Liver (tissue), 9 donors: ENCODE measurements around the gene CBFA2T3. TPM values are rescaled to one million over a fixed set of nuclear protein-coding genes. Genes with fewer than 3 reads are reported as not detected.

ENCODE experiments used
- DNase-seq: peaks from one replicate; pipeline ENCODE4 v3.0.0-alpha.2; 2017; ENCODE audit warnings: low spot score
- H3K27ac ChIP-seq, 2 donors: one replicate each; pipeline ENCODE4 v1.7.0; 2013; ENCODE audit warnings: inconsistent platforms in 2 of 2, low read length in 2 of 2, control low read depth in 1 of 2, low read depth in 1 of 2, mild to moderate bottlenecking in 1 of 2
- H3K27me3 ChIP-seq, 4 donors: one replicate each; pipeline versions ENCODE4 v1.6.1 to v1.7.0; 2013; ENCODE audit warnings: low read length in 3 of 4, inconsistent platforms in 1 of 4, mild to moderate bottlenecking in 1 of 4, moderate library complexity in 1 of 4; ENCODE audit not compliant: control insufficient read depth in 4 of 4, insufficient read depth in 4 of 4
- H3K36me3 ChIP-seq, 4 donors: one replicate each; pipeline versions ENCODE4 v1.6.1 to v1.7.0; 2013; ENCODE audit warnings: low read length in 3 of 4, mild to moderate bottlenecking in 3 of 4, low read depth in 1 of 4, moderate library complexity in 1 of 4; ENCODE audit not compliant: control insufficient read depth in 4 of 4, insufficient read depth in 3 of 4
- H3K4me1 ChIP-seq, 4 donors: one replicate each; pipeline versions ENCODE4 v1.6.1 to v1.7.0; 2013; ENCODE audit warnings: low read length in 3 of 4, mild to moderate bottlenecking in 3 of 4, moderate library complexity in 1 of 4; ENCODE audit not compliant: control insufficient read depth in 4 of 4, insufficient read depth in 4 of 4
- H3K4me3 ChIP-seq, 3 donors: one replicate each; pipeline versions ENCODE4 v1.6.1 to v1.7.0; 2013; ENCODE audit warnings: low read length in 3 of 3, control low read depth in 1 of 3, low read depth in 1 of 3, mild to moderate bottlenecking in 1 of 3
- H3K9ac ChIP-seq, 2 donors: one replicate each; pipeline ENCODE4 v1.7.0; 2013; ENCODE audit warnings: low read length in 2 of 2, mild to moderate bottlenecking in 2 of 2, moderate library complexity in 2 of 2, control low read depth in 1 of 2, low read depth in 1 of 2
- H3K9me3 ChIP-seq, 4 donors: one replicate each; pipeline versions ENCODE4 v1.6.1 to v1.7.0; 2013; ENCODE audit warnings: low read length in 3 of 4; ENCODE audit not compliant: control insufficient read depth in 4 of 4
- EGR1 ChIP-seq, 2 donors: IDR thresholded peaks; 2 replicates each; pipeline ENCODE4 v1.6.1; 2016 to 2018; ENCODE audit warnings: antibody characterized with exemption in 2 of 2, low read depth in 2 of 2
- FOXA1 ChIP-seq: IDR thresholded peaks from 2 replicates; pipeline ENCODE4 v1.6.1; 2016; ENCODE audit warnings: antibody characterized with exemption
- GABPA ChIP-seq, 2 donors: IDR thresholded peaks in 1 of 2; conservative IDR thresholded peaks in 1 of 2; 2 replicates each; pipeline ENCODE4 v1.6.1; 2016; ENCODE audit warnings: antibody characterized with exemption in 2 of 2, mild to moderate bottlenecking in 1 of 2, moderate library complexity in 1 of 2
- HNF4A ChIP-seq, 2 donors: conservative IDR thresholded peaks; 2 replicates each; pipeline ENCODE4 v1.6.1; 2016; ENCODE audit warnings: antibody characterized with exemption in 2 of 2, mild to moderate bottlenecking in 2 of 2
- HNF4G ChIP-seq: IDR thresholded peaks from 2 replicates; pipeline ENCODE4 v1.6.1; 2016; ENCODE audit warnings: antibody characterized with exemption
- NR2F2 ChIP-seq: IDR thresholded peaks from 2 replicates; pipeline ENCODE4 v1.6.1; 2016; ENCODE audit warnings: antibody characterized with exemption
- RAD21 ChIP-seq, 2 donors: IDR thresholded peaks; 2 replicates each; pipeline ENCODE4 v1.6.1; 2016; ENCODE audit warnings: antibody characterized with exemption in 2 of 2, mild to moderate bottlenecking in 2 of 2
- RXRA ChIP-seq, 2 donors: IDR thresholded peaks; 2 replicates each; pipeline ENCODE4 v1.6.1; 2017 to 2018; ENCODE audit warnings: antibody characterized with exemption in 2 of 2, mild to moderate bottlenecking in 1 of 2
- YY1 ChIP-seq: IDR thresholded peaks from 2 replicates; pipeline ENCODE4 v1.6.1; 2016; ENCODE audit warnings: antibody characterized with exemption, mild to moderate bottlenecking
- WGBS: extraction: QIAGEN DNeasy Blood & Tissue Kit; methylation state at CpG from one replicate; pipeline ENCODE4 v1.1.7; 2013; 5-methylcytosine and 5-hydroxymethylcytosine counted together
- polyA plus RNA-seq, 2 donors: library from polyadenylated mRNA; stranded (reverse) in 1 of 2; unstranded in 1 of 2; fragments of 200-250 nt in 1 of 2; fragments of >200 nt in 1 of 2; fragmentation: Nextera tagmentation in 1 of 2; extraction: Ambion mirVana in 1 of 2; gene quantifications; one replicate each; pipeline versions ENCODE4 v1.2.1 to v1.2.3, GENCODE V29; 2013 to 2015
- total RNA-seq, 2 donors: library from RNA; depleted of rRNA; stranded (reverse); fragments of >200 nt; gene quantifications; one replicate each; pipeline ENCODE4 v1.2.3, GENCODE V29; 2014
- TF ChIP-seq, protein P1 (sequence below): IDR thresholded peaks from 2 replicates; pipeline ENCODE4 v1.6.1; 2016; ENCODE audit warnings: antibody characterized with exemption
- TF ChIP-seq, protein P2 (sequence below): IDR thresholded peaks from 2 replicates; pipeline ENCODE4 v1.6.1; 2016; ENCODE audit warnings: antibody characterized with exemption, mild to moderate bottlenecking
- TF ChIP-seq, protein P3 (sequence below): fragments of 150-350 bp; IDR thresholded peaks from 2 replicates; pipeline ENCODE4 v1.5.1; 2017; ENCODE audit warnings: improper control_type of control experiment, low read depth, low read length; ENCODE audit not compliant: missing input control
- TF ChIP-seq, protein P4 (sequence below): IDR thresholded peaks from 2 replicates; pipeline ENCODE4 v1.6.1; 2016; ENCODE audit warnings: antibody characterized with exemption
- donor health status: healthy.
- donor health status: healthy.
- donor health status: healthy.
- donor health status: healthy.
- donor health status: healthy.

Gene CBFA2T3
- total and polyA plus RNA-seq, 4 donors = 1.4 to 4.5 (median 3.1) TPM

DNA sequence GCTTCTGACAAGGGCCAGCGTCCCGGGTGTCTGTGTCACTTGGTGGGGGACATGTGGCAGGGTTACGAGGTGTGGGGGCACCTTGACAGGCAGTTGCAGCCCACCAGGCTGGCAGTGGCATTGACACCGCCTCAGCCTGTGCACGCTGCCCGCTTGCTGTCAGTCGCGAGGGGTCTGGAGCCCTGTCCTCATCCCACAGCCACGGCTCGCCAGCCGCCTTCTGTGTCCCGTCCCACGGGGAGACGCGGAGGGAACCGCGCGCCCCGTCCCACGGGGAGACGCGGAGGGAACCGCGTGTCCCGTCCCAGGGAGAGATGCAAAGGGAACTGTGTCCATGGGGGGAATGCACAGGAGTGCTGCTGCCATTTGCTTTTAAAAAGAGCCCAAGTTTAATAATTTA is 114.0 kb downstream of the CBFA2T3 start:
- Histone ChIP-seq H3K27ac (no peak overlapping the region), H3K9ac (no peak overlapping the region), H3K9me3 (no peaks in the 10 kb centered on the region), H3K4me3 (no peak overlapping the region), H3K4me1 (peaks cover 0 to 6% (median 5%) of the 10 kb centered on the region in 4 donors), H3K36me3 (peaks cover 8 to 39% (median 18%) of the 10 kb centered on the region in 4 donors), H3K27me3 (no peaks in the 10 kb centered on the region)
- 86% methylated on average over 25 of the region's 25 CpGs for WGBS
- TF ChIP-seq YY1 = no peak
- TF ChIP-seq GABPA (IDR thresholded peaks at IDR 0.05 in 1 of 2, conservative IDR thresholded peaks at IDR 0.05 in 1 of 2) = no peak
- TF ChIP-seq, protein P1, sequence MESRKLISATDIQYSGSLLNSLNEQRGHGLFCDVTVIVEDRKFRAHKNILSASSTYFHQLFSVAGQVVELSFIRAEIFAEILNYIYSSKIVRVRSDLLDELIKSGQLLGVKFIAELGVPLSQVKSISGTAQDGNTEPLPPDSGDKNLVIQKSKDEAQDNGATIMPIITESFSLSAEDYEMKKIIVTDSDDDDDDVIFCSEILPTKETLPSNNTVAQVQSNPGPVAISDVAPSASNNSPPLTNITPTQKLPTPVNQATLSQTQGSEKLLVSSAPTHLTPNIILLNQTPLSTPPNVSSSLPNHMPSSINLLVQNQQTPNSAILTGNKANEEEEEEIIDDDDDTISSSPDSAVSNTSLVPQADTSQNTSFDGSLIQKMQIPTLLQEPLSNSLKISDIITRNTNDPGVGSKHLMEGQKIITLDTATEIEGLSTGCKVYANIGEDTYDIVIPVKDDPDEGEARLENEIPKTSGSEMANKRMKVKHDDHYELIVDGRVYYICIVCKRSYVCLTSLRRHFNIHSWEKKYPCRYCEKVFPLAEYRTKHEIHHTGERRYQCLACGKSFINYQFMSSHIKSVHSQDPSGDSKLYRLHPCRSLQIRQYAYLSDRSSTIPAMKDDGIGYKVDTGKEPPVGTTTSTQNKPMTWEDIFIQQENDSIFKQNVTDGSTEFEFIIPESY = no peak
- TF ChIP-seq RXRA (IDR thresholded peaks at IDR 0.05) = no peak
- TF ChIP-seq NR2F2 = no peak
- no peak for TF ChIP-seq FOXA1
- no peak for TF ChIP-seq HNF4A (conservative IDR thresholded peaks at IDR 0.05)
- no peak for TF ChIP-seq HNF4G
- TF ChIP-seq, protein P2, sequence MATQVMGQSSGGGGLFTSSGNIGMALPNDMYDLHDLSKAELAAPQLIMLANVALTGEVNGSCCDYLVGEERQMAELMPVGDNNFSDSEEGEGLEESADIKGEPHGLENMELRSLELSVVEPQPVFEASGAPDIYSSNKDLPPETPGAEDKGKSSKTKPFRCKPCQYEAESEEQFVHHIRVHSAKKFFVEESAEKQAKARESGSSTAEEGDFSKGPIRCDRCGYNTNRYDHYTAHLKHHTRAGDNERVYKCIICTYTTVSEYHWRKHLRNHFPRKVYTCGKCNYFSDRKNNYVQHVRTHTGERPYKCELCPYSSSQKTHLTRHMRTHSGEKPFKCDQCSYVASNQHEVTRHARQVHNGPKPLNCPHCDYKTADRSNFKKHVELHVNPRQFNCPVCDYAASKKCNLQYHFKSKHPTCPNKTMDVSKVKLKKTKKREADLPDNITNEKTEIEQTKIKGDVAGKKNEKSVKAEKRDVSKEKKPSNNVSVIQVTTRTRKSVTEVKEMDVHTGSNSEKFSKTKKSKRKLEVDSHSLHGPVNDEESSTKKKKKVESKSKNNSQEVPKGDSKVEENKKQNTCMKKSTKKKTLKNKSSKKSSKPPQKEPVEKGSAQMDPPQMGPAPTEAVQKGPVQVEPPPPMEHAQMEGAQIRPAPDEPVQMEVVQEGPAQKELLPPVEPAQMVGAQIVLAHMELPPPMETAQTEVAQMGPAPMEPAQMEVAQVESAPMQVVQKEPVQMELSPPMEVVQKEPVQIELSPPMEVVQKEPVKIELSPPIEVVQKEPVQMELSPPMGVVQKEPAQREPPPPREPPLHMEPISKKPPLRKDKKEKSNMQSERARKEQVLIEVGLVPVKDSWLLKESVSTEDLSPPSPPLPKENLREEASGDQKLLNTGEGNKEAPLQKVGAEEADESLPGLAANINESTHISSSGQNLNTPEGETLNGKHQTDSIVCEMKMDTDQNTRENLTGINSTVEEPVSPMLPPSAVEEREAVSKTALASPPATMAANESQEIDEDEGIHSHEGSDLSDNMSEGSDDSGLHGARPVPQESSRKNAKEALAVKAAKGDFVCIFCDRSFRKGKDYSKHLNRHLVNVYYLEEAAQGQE = no peak
- TF ChIP-seq RAD21 (IDR thresholded peaks at IDR 0.05) = no peak
- no peak for TF ChIP-seq EGR1 (IDR thresholded peaks at IDR 0.05; ENCODE audit: low read depth in 2 of 2)
- TF ChIP-seq, protein P3, sequence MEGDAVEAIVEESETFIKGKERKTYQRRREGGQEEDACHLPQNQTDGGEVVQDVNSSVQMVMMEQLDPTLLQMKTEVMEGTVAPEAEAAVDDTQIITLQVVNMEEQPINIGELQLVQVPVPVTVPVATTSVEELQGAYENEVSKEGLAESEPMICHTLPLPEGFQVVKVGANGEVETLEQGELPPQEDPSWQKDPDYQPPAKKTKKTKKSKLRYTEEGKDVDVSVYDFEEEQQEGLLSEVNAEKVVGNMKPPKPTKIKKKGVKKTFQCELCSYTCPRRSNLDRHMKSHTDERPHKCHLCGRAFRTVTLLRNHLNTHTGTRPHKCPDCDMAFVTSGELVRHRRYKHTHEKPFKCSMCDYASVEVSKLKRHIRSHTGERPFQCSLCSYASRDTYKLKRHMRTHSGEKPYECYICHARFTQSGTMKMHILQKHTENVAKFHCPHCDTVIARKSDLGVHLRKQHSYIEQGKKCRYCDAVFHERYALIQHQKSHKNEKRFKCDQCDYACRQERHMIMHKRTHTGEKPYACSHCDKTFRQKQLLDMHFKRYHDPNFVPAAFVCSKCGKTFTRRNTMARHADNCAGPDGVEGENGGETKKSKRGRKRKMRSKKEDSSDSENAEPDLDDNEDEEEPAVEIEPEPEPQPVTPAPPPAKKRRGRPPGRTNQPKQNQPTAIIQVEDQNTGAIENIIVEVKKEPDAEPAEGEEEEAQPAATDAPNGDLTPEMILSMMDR = no peak
- TF ChIP-seq, protein P4, sequence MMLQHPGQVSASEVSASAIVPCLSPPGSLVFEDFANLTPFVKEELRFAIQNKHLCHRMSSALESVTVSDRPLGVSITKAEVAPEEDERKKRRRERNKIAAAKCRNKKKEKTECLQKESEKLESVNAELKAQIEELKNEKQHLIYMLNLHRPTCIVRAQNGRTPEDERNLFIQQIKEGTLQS = no peak
- DNase-seq = no peak

DNA sequence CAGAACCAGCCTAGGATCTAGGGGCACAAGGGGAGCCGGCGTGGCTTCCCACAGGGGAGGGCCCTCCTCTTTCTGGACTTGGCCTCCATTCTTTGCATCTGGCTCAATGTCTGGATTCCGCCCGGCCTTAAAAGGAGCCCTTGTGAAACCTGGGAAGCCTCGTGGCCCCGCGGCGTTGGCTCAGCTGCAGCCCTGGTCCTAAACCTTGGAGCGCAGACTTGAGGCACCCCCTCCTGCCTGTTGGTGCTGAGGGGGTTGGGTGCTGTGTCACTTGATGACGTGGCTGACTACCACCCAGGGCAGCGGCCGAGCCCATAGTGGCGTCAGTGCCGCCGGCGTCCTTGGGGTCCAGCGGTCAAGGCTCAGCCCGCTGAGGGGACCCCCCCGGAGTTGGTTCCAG is 115.6 kb downstream of the CBFA2T3 start:
- H3K4me1 ChIP-seq = peaks cover 0 to 15% (median 11%) of the 10 kb centered on the region in 4 donors
- no peak for DNase-seq
- WGBS = 97% methylated on average over 19 of the region's 19 CpGs
- no peak overlapping the region for H3K27ac ChIP-seq
- peaks cover 8 to 39% (median 18%) of the 10 kb centered on the region in 4 donors for H3K36me3 ChIP-seq
- H3K9ac ChIP-seq = no peak overlapping the region
- TF ChIP-seq RAD21 (IDR thresholded peaks at IDR 0.05) = no peak
- H3K9me3 ChIP-seq = no peaks in the 10 kb centered on the region
- no peak overlapping the region for H3K4me3 ChIP-seq
- H3K27me3 ChIP-seq = no peaks in the 10 kb centered on the region
